ENCODE results near the gene ARHGEF6. TPM values are rescaled to one million over a fixed set of nuclear protein-coding genes. Genes with fewer than 3 reads are reported as not detected.

ARHGEF6 gene
- total RNA-seq, 4 donors from 2014 or later, result 23.7 to 41.1 (median 29.6) TPM

DNA sequence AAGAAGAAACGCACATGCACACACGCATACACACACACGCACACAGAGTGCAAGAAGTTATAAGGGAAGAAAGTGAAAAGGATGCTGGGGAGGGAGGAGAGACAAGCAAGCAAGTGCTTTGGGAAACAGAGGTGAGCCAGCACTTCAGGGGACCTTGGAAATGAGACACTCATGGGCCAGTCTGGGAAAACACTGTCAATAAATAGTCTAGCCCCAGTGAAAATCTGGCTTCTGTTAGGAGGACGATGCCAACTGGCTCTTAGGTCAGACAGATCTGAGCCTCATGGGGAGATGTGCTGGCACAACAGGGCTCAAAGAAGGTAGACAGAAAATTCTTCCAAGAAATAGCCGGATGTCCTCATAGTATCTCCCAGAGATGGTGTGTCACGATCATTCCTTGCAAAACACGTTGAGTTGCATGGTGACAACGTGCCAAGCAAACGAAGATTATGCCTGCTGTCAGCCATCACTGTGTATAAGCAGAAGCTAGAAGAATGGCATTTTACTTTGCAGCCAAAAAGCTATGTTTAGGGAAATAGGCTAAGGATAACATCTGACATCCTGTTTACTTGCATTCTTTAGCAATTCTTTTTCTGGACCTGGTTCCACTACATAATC lies 557 bp upstream of the ARHGEF6 start:
- no peak for TF ChIP-seq EP300 (IDR thresholded peaks at IDR 0.05)
- TF ChIP-seq, protein P1, sequence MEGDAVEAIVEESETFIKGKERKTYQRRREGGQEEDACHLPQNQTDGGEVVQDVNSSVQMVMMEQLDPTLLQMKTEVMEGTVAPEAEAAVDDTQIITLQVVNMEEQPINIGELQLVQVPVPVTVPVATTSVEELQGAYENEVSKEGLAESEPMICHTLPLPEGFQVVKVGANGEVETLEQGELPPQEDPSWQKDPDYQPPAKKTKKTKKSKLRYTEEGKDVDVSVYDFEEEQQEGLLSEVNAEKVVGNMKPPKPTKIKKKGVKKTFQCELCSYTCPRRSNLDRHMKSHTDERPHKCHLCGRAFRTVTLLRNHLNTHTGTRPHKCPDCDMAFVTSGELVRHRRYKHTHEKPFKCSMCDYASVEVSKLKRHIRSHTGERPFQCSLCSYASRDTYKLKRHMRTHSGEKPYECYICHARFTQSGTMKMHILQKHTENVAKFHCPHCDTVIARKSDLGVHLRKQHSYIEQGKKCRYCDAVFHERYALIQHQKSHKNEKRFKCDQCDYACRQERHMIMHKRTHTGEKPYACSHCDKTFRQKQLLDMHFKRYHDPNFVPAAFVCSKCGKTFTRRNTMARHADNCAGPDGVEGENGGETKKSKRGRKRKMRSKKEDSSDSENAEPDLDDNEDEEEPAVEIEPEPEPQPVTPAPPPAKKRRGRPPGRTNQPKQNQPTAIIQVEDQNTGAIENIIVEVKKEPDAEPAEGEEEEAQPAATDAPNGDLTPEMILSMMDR (IDR thresholded peaks at IDR 0.05), result no peak
- H3K4me3 ChIP-seq, result peak overlapping the region; percentile 3 to 36 (median 20)
- no peaks in the 10 kb centered on the region for H3K27me3 ChIP-seq
- peak overlapping the region in 3 of 4 donors; percentile 60 to 74 (median 69) for H3K27ac ChIP-seq
- 15 to 34% methylated on average over 9 of the region's 9 CpGs for WGBS, 2 donors
- no peak for DNase-seq (ENCODE audit: low spot score in 2 of 2)
- no peaks in the 10 kb centered on the region for H3K9me3 ChIP-seq
- H3K4me1 ChIP-seq, result peaks cover 0 to 24% (median 0%) of the 10 kb centered on the region in 4 donors
- H3K36me3 ChIP-seq, result no peaks in the 10 kb centered on the region

DNA sequence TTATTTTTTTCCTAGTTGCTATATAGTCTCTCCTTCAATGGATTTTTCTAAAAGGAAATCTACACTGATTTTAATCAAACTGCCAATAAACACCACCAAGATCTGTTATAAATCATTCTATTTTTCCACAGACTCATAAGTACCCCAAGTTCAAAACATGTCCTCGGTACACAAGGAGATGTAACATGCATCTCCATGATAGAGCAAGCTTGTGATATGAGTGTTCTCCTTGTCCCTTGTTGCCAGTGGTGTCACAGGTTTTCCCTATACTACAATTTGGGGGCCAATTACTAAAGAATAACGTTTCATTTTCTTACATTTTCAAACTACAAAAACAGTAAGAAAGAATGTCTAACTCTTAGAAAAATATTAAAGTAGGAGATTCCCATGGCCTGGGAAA lies 491 bp downstream of the ARHGEF6 start:
- Histone ChIP-seq H3K27ac (peak overlapping the region; percentile 26 to 74 (median 64)), H3K4me3 (peak overlapping the region in 3 of 4 donors; percentile 15 to 36 (median 26)), H3K9me3 (no peaks in the 10 kb centered on the region), H3K4me1 (peaks cover 0 to 24% (median 0%) of the 10 kb centered on the region in 4 donors), H3K27me3 (no peaks in the 10 kb centered on the region), H3K36me3 (no peaks in the 10 kb centered on the region)
- no peak for DNase-seq (ENCODE audit: low spot score in 2 of 2)
- 16 to 37% methylated on average over 2 of the region's 2 CpGs for WGBS, 2 donors
- TF ChIP-seq POLR2A (IDR thresholded peaks at IDR 0.05) (no peak), EP300 (IDR thresholded peaks at IDR 0.05) (no peak)
- TF ChIP-seq, protein P1 (IDR thresholded peaks at IDR 0.05), result no peak

DNA sequence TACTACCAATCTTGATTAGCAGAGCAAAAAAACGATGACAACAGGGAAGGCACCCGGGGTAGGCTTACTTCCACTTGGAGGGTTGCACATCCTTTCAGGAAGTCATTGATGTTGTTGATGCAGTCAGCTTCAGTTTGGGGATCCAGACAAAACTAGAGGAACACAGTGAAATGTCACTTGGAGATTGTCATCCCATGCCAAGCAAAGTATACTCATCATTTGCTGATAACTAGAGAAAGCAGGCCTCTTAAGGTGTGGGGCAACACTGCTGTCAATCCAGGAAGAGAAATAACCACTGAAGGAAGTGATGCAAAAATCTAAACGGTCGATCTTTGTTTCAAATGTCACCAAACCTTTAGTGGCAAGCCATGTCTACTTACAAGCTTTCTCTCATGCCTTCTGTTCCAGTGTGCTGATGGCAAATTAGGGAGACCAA lies 1.4 kb downstream of the ARHGEF6 start:
- no peak for DNase-seq (ENCODE audit: low spot score in 2 of 2)
- TF ChIP-seq, protein P1 (IDR thresholded peaks at IDR 0.05), result no peak
- TF ChIP-seq POLR2A (IDR thresholded peaks at IDR 0.05), result no peak
- no peak for TF ChIP-seq EP300 (IDR thresholded peaks at IDR 0.05)
- Histone ChIP-seq H3K27me3 (no peaks in the 10 kb centered on the region), H3K36me3 (no peaks in the 10 kb centered on the region), H3K4me1 (peaks cover 0 to 24% (median 0%) of the 10 kb centered on the region in 4 donors), H3K9me3 (no peaks in the 10 kb centered on the region), H3K4me3 (peak overlapping the region in 1 of 4 donors; percentile 36), H3K27ac (peak overlapping the region in 3 of 4 donors; percentile 60 to 74 (median 69))
- 28 to 53% methylated on average over 4 of the region's 4 CpGs for WGBS, 2 donors

DNA sequence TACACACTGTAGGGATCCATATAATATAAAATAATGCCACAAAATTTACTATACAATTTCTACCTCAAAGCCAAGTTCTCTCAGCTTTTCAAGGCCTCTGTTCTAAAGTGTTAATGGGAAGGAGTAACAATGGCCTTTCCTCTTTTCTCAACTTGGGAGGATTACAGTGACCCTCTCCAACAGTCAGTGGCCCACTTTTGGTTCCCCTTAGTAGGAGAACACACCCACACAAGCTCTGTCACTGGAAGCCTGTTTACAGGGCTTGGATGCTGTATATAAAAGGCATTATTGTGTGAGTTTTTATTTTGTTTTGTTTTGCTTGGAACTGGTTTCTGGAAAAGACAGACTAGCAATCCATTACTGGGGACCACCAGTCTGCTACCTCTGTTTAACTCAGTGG lies 1.8 kb downstream of the ARHGEF6 start:
- no peak for DNase-seq (ENCODE audit: low spot score in 2 of 2)
- Histone ChIP-seq H3K9me3 (no peaks in the 10 kb centered on the region), H3K4me1 (peaks cover 0 to 24% (median 0%) of the 10 kb centered on the region in 4 donors), H3K27ac (peak overlapping the region in 3 of 4 donors; percentile 60 to 74 (median 69)), H3K27me3 (no peaks in the 10 kb centered on the region), H3K4me3 (no peak overlapping the region), H3K36me3 (no peaks in the 10 kb centered on the region)
- no peak for TF ChIP-seq EP300 (IDR thresholded peaks at IDR 0.05)
- TF ChIP-seq, protein P1 (IDR thresholded peaks at IDR 0.05), result no peak
- TF ChIP-seq POLR2A (IDR thresholded peaks at IDR 0.05), result no peak

DNA sequence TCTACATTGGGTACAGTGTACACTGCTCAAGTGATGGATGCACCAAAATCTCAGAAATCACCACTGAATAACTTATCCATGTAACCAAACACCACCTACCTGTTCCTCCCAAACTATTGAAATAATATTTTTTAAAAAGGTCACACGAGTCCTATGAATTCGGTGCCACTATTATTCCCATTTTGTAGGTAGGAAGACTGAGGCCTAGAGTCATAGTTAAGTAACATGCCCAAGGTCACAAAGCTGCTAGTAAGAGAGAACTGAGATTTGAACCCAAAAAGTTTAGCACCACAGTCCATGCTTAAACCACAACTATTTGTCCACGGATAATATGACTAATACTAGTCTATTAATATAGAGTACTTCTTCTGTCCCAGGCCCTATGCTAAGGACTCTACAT lies 2.7 kb downstream of the ARHGEF6 start:
- DNase-seq (ENCODE audit: low spot score in 2 of 2), result no peak
- Histone ChIP-seq H3K4me1 (peaks cover 0 to 24% (median 0%) of the 10 kb centered on the region in 4 donors), H3K27ac (peak overlapping the region in 1 of 4 donors; percentile 74), H3K36me3 (no peaks in the 10 kb centered on the region), H3K27me3 (no peaks in the 10 kb centered on the region), H3K4me3 (no peak overlapping the region), H3K9me3 (no peaks in the 10 kb centered on the region)
- WGBS, 2 donors, result 82 to 92% methylated on average over 3 of the region's 3 CpGs
- no peak for TF ChIP-seq EP300 (IDR thresholded peaks at IDR 0.05)
- TF ChIP-seq, protein P1 (IDR thresholded peaks at IDR 0.05), result no peak

Data from tibial nerve (tissue), 4 donors.